Smooth muscle cell (in vitro differentiated cells): ENCODE data around the gene SUSD4. TPM values are rescaled to one million over a fixed set of nuclear protein-coding genes. Genes with fewer than 3 reads are reported as not detected.
A peak's percentile ranks its signal among the peaks of the same experiment; 100 is the strongest.

Experiments
- DNase-seq: peaks from one replicate; lab custom pipeline; 2025; ENCODE audit not compliant: unreplicated experiment; lab: John Stamatoyannopoulos, UW
- H2AFZ ChIP-seq: fragments of 200-600 bp; sonication (generic); 2 replicates; pipeline ENCODE4 v1.6.0; 2016; ENCODE audit warnings: antibody characterized with exemption, low read depth, mild to moderate bottlenecking
- H3F3A ChIP-seq: fragments of 200-600 bp; sonication (generic); 2 replicates; pipeline ENCODE4 v1.6.0; 2017; ENCODE audit warnings: antibody characterized with exemption, low read depth
- H3K27ac ChIP-seq: fragments of 200-600 bp; sonication (generic); 2 replicates; pipeline ENCODE4 v1.5.1; 2016; ENCODE audit warnings: low read depth, mild to moderate bottlenecking
- H3K27me3 ChIP-seq: fragments of 200-600 bp; sonication (generic); 2 replicates; pipeline ENCODE4 v1.6.1; 2016; ENCODE audit warnings: low read depth, mild to moderate bottlenecking
- H3K36me3 ChIP-seq: fragments of 200-600 bp; sonication (generic); 2 replicates; pipeline ENCODE4 v1.5.1; 2016; ENCODE audit warnings: low read depth
- H3K4me1 ChIP-seq: fragments of 200-600 bp; sonication (generic); 2 replicates; pipeline ENCODE4 v1.5.1; 2016; ENCODE audit warnings: low read depth
- H3K4me2 ChIP-seq: fragments of 200-600 bp; sonication (generic); 2 replicates; pipeline ENCODE4 v1.6.0; 2016; ENCODE audit warnings: mild to moderate bottlenecking
- H3K4me3 ChIP-seq: fragments of 200-600 bp; sonication (generic); 2 replicates; pipeline ENCODE4 v1.5.1; 2016; ENCODE audit warnings: mild to moderate bottlenecking
- H3K79me2 ChIP-seq: fragments of 200-600 bp; sonication (generic); 2 replicates; pipeline ENCODE4 v1.6.0; 2016; ENCODE audit warnings: low read depth, mild to moderate bottlenecking
- H3K9ac ChIP-seq: fragments of 200-600 bp; sonication (generic); 2 replicates; pipeline ENCODE4 v1.6.0; 2016; ENCODE audit warnings: low read depth
- H3K9me3 ChIP-seq: fragments of 200-600 bp; sonication (generic); replicated peaks from 2 replicates; pipeline ENCODE4 v1.5.1; 2016; ENCODE audit warnings: low read depth
- H4K20me1 ChIP-seq: fragments of 200-600 bp; sonication (generic); 2 replicates; pipeline ENCODE4 v1.6.0; 2016; ENCODE audit warnings: low read depth
- CTCF ChIP-seq: fragments of 200-600 bp; sonication (generic); IDR thresholded peaks from 2 replicates; pipeline ENCODE4 v1.5.1; 2017; ENCODE audit warnings: borderline replicate concordance, mild to moderate bottlenecking, antibody characterized with exemption; ENCODE audit not compliant: insufficient read depth, poor library complexity, severe bottlenecking
- WGBS: methylation state at CpG from one replicate; pipeline ENCODE4 v1.1.7; 2016; ENCODE audit warnings: low lambda C conversion rate; 5-methylcytosine and 5-hydroxymethylcytosine counted together
- polyA plus RNA-seq: library from polyadenylated mRNA; unstranded; fragments of >200 nt; fragmentation: Nextera tagmentation; extraction: Ambion mirVana; gene quantifications from 2 replicates; pipeline ENCODE4 v1.2.1, GENCODE V29; 2016
- total RNA-seq: library from RNA; depleted of rRNA; stranded (reverse); fragments of >200 nt; gene quantifications from 2 replicates; pipeline ENCODE4 v1.2.3, GENCODE V29; 2014

SUSD4 gene
- total and polyA plus RNA-seq, 2 experiments from 2014 or later = 4.5 to 5.1 TPM

DNA sequence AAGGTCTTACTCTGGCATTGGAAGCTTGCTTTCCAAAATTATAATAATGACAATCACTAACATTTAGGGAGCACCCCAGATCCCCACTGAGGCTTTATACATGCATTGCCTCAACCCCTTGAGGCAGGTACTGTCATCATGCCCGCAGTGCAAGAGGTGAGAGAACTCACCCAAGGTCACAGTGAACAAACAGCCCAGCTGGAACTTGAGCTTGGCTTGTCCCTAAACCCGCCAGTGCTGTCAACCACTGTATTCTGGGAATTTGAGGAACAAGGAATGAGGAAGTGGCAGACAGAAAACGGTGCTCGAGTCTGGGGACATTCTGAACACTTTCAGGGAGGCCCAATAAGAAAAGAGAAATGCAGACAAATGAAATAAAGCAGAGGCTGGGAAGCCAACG is 186.3 kb downstream of the SUSD4 start:
- Histone ChIP-seq H3F3A (no peaks in the 10 kb centered on the region), H3K9ac (no peak overlapping the region), H3K9me3 (no peaks in the 10 kb centered on the region), H3K4me1 (peaks cover 8% of the 10 kb centered on the region), H3K79me2 (no peaks in the 10 kb centered on the region), H3K27ac (no peak overlapping the region), H3K4me2 (no peak overlapping the region), H2AFZ (peak overlapping the region; percentile 34), H3K36me3 (no peaks in the 10 kb centered on the region), H3K4me3 (no peak overlapping the region), H4K20me1 (no peaks in the 10 kb centered on the region), H3K27me3 (peaks cover 10% of the 10 kb centered on the region)
- TF ChIP-seq CTCF = no peak
- 65% methylated on average over 5 of the region's 5 CpGs for WGBS
- DNase-seq = no peak

- 88% methylated on average over 3 of the region's 3 CpGs for WGBS
These were observed 187.5 kb downstream of the SUSD4 start for GRCh38 chr1:223176437-223176836.

DNA sequence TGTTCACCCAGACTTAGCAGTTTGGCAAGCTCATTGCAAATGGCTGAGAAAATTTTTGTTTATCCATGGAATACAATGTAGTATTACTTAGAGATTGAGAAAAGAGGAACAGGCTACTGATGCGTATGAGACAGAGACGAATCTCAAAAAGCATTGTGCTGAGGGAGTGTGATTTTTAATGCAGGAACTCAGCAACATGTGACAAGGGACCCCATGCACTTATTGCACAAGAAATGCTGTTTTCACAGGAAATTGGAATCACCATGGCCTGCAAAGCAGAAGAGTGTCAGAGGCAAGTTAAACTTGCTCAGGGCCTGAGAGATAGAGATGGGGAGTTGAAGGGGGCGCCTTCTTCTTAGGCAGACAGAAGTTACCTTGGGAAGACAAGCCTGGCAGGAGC is 188.3 kb downstream of the SUSD4 start:
- Histone ChIP-seq H3F3A (no peaks in the 10 kb centered on the region), H3K27ac (no peak overlapping the region), H3K9ac (no peak overlapping the region), H3K27me3 (peaks cover 4% of the 10 kb centered on the region), H4K20me1 (no peaks in the 10 kb centered on the region), H3K9me3 (no peaks in the 10 kb centered on the region), H3K36me3 (no peaks in the 10 kb centered on the region), H2AFZ (no peak overlapping the region), H3K4me1 (peaks cover 3% of the 10 kb centered on the region), H3K4me3 (no peak overlapping the region), H3K4me2 (no peak overlapping the region), H3K79me2 (no peaks in the 10 kb centered on the region)
- no peak for DNase-seq
- TF ChIP-seq CTCF = no peak
- WGBS = 90% methylated on average over 3 of the region's 3 CpGs

More at GRCh38 chr1:223176437-223176836, 187.5 kb downstream of the SUSD4 start:
- Histone ChIP-seq H3K4me1 (peaks cover 8% of the 10 kb centered on the region), H2AFZ (no peak overlapping the region), H3K4me3 (no peak overlapping the region), H4K20me1 (no peaks in the 10 kb centered on the region), H3K27me3 (peaks cover 4% of the 10 kb centered on the region), H3K79me2 (no peaks in the 10 kb centered on the region), H3K27ac (no peak overlapping the region), H3K4me2 (no peak overlapping the region), H3K9ac (no peak overlapping the region), H3F3A (no peaks in the 10 kb centered on the region), H3K36me3 (no peaks in the 10 kb centered on the region), H3K9me3 (no peaks in the 10 kb centered on the region)
- DNase-seq = no peak
- no peak for TF ChIP-seq CTCF

DNA sequence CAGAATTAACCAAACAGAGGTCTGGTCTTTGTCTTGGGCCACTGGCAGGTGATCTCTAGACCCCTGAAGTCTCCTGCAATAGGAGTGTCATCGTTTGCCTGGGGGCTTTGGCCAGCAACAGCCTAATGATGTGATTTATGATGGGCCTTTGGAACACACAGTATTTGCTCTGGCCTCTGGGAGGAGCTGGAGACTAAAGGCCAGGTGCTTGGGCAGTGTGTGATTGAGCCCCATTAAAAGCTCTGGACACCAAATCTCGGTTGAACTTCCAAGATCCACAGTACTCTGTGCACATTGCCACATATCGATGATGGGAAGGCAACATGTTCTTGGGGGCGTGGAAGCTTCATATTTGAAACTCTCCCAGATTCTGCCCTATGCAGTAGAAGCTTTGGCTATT is 188.9 kb downstream of the SUSD4 start:
- Histone ChIP-seq H2AFZ (no peak overlapping the region), H3K27ac (no peak overlapping the region), H3K4me3 (no peak overlapping the region), H3K9ac (no peak overlapping the region), H3K4me2 (no peak overlapping the region), H3K36me3 (no peaks in the 10 kb centered on the region), H3K4me1 (no peaks in the 10 kb centered on the region), H3K9me3 (no peaks in the 10 kb centered on the region), H3K79me2 (no peaks in the 10 kb centered on the region), H3K27me3 (peaks cover 4% of the 10 kb centered on the region), H4K20me1 (no peaks in the 10 kb centered on the region), H3F3A (no peaks in the 10 kb centered on the region)
- DNase-seq = no peak
- peak; percentile 6 for TF ChIP-seq CTCF
- 63% methylated on average over 4 of the region's 4 CpGs for WGBS
